Measurements from ENCODE around the gene TGOLN2.

The TGOLN2 gene

DNA sequence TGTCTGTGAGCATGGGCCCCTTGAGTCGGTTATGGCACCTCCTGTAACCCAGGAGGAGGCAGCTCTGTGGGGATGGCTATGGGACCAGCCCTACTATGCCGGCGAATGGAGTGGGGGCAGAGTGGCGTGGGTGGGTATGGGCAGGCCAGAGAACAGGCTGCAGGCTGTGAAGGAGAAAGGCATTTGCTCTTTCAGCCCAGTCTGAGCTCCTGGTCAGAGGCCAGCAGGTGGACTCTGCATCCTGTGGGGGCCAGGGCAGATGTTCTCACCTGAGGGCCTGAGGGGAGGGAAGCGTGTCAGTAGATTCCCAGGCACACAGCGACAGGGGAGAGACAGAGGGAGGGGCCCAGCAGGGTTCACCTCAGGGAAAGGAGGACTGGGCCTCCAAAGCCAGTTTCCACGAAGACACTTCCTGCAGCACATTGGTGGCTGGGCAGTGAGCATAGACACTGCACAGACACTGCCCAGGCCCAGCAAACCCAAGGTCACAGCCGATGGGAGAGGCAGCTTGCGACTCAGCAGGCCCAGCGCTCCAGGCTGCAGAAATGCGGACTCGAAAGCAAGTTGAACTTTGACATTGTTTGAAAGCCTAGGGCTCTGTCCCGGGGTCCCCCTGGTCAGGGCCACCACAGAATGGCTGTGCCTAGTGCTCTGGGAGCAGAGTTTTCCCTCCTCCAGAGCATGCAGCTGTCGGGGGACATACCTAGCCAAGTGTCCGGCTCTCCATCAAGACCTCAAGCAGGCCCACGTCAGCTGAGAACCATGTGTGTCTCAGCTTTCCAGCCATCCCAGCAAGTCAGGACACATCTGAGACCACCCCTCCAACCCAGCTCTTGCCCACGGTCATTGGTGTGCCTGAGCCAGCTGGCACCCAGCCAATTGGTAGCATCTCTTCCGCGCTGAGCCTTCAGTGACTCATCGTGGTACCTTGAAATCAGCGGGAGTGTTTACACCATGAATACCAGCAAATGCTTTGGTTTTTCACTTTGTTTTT is 53.8 kb downstream of the TGOLN2 start:
- DNase-seq (ENCODE audit: low read depth), result peak; percentile 82
- no peak overlapping the region for H3K4me3 ChIP-seq (ENCODE audit: low read depth, low read length)
- TF ChIP-seq, protein P1, sequence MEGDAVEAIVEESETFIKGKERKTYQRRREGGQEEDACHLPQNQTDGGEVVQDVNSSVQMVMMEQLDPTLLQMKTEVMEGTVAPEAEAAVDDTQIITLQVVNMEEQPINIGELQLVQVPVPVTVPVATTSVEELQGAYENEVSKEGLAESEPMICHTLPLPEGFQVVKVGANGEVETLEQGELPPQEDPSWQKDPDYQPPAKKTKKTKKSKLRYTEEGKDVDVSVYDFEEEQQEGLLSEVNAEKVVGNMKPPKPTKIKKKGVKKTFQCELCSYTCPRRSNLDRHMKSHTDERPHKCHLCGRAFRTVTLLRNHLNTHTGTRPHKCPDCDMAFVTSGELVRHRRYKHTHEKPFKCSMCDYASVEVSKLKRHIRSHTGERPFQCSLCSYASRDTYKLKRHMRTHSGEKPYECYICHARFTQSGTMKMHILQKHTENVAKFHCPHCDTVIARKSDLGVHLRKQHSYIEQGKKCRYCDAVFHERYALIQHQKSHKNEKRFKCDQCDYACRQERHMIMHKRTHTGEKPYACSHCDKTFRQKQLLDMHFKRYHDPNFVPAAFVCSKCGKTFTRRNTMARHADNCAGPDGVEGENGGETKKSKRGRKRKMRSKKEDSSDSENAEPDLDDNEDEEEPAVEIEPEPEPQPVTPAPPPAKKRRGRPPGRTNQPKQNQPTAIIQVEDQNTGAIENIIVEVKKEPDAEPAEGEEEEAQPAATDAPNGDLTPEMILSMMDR (conservative IDR thresholded peaks at IDR 0.05; ENCODE audit: low read depth, low read length), result no peak

DNA sequence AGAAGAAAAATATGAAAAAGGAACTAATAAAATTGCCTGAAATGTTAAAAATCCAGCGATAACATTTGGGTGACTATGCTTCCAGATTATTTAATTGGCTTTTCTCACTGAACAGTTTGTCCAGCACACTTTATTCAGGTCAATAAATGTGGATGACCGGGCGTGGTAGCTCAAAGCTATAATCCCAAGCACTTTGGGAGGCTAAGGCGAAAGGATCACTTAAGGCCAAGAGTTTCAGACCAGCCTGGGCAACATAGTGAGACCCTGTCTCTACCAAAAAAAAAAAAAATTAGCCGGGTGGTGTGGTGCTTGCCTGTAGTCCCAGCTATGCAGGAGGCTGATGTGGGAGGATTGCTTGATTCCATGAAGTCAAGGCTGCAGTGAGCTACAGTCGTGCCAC is 55.4 kb downstream of the TGOLN2 start:
- H3K4me3 ChIP-seq (ENCODE audit: low read depth, low read length), result no peak overlapping the region
- TF ChIP-seq, protein P1 (conservative IDR thresholded peaks at IDR 0.05; ENCODE audit: low read depth, low read length), result no peak
- no peak for DNase-seq (ENCODE audit: low read depth)

DNA sequence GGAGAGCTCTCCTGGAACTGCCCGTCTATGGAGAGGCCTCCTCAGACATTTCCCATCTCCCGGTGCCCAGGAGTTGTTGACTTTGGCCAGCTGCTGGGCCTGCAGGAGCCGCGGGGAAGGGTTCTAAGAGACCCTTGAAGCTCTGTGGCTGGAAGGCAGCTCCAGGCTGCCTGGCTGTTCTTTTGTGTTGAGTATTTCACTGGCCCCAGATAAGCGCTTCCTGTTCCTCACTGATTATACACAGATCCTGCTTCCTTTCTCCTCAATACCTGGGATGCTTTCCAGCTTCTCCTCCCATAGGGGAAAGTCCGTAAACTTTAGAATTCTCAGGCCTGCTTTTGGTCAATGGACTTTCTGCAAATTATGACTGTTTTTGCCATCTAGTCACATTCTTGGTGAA is 57.8 kb downstream of the TGOLN2 start:
- no peak for DNase-seq (ENCODE audit: low read depth)
- TF ChIP-seq, protein P1 (conservative IDR thresholded peaks at IDR 0.05; ENCODE audit: low read depth, low read length), result no peak
- H3K4me3 ChIP-seq (ENCODE audit: low read depth, low read length), result no peak overlapping the region

Measured in choroid plexus epithelial cell (primary cell).